ENCODE results near the gene COL4A6. TPM values are rescaled to one million over a fixed set of nuclear protein-coding genes. Genes with fewer than 3 reads are reported as not detected.
A peak's percentile ranks its signal among the peaks of the same experiment; 100 is the strongest.

The COL4A6 gene
- total RNA-seq, 1 donor from 2014 or later: 10.3 TPM

GRCh38 chrX:108221301-108221864, 216.8 kb downstream of the COL4A6 start:
- H3K9me3 ChIP-seq: no peaks in the 10 kb centered on the region
- no peaks in the 10 kb centered on the region for H3K36me3 ChIP-seq
- peaks cover 5% of the 10 kb centered on the region for H3K4me1 ChIP-seq
- no peak for DNase-seq (ENCODE audit: extremely low spot score in 2 of 2)
- no peak overlapping the region for H3K4me3 ChIP-seq
- peak overlapping the region; percentile 54 for H3K27ac ChIP-seq
- intact Hi-C loops (cut with DNase I): no loop called here
- H3K27me3 ChIP-seq: no peaks in the 10 kb centered on the region
- TF ChIP-seq POLR2AphosphoS5 (IDR thresholded peaks at IDR 0.05; ENCODE audit: insufficient read depth in 1 of 2, low read depth in 1 of 2) (peak; percentile 41 to 46), CTCF (IDR thresholded peaks at IDR 0.05) (no peak), POLR2A (IDR thresholded peaks at IDR 0.05) (no peak)

- no peaks in the 10 kb centered on the region for H3K27me3 ChIP-seq
- H3K4me3 ChIP-seq: no peak overlapping the region
- intact Hi-C loops (cut with DNase I): no loop called here
- no peak for TF ChIP-seq POLR2AphosphoS5 (IDR thresholded peaks at IDR 0.05; ENCODE audit: insufficient read depth in 1 of 2, low read depth in 1 of 2)
- TF ChIP-seq CTCF (IDR thresholded peaks at IDR 0.05): no peak
- TF ChIP-seq POLR2A (IDR thresholded peaks at IDR 0.05): no peak
- DNase-seq (ENCODE audit: extremely low spot score in 2 of 2): no peak
- no peaks in the 10 kb centered on the region for H3K9me3 ChIP-seq
- peaks cover 5% of the 10 kb centered on the region for H3K4me1 ChIP-seq
- H3K36me3 ChIP-seq: no peaks in the 10 kb centered on the region
- peak overlapping the region; percentile 50 for H3K27ac ChIP-seq
Measured at GRCh38 chrX:108219949-108220601, 218.1 kb downstream of the COL4A6 start.

GRCh38 chrX:108217876-108218275, 220.3 kb downstream of the COL4A6 start:
- Histone ChIP-seq H3K9me3 (no peaks in the 10 kb centered on the region), H3K27ac (peak overlapping the region; percentile 56), H3K36me3 (no peaks in the 10 kb centered on the region), H3K4me1 (peaks cover 5% of the 10 kb centered on the region), H3K27me3 (no peaks in the 10 kb centered on the region), H3K4me3 (no peak overlapping the region)
- intact Hi-C loops (cut with DNase I): no loop called here
- TF ChIP-seq CTCF (IDR thresholded peaks at IDR 0.05) (no peak), POLR2A (IDR thresholded peaks at IDR 0.05) (no peak), POLR2AphosphoS5 (IDR thresholded peaks at IDR 0.05; ENCODE audit: insufficient read depth in 1 of 2, low read depth in 1 of 2) (no peak)
- DNase-seq (ENCODE audit: extremely low spot score in 2 of 2): no peak

GRCh38 chrX:108216919-108217571, 221.2 kb downstream of the COL4A6 start:
- Histone ChIP-seq H3K27me3 (no peaks in the 10 kb centered on the region), H3K27ac (peak overlapping the region; percentile 56), H3K4me3 (no peak overlapping the region), H3K9me3 (no peaks in the 10 kb centered on the region), H3K4me1 (peaks cover 5% of the 10 kb centered on the region), H3K36me3 (no peaks in the 10 kb centered on the region)
- intact Hi-C loops (cut with DNase I): no loop called here
- no peak for TF ChIP-seq CTCF (IDR thresholded peaks at IDR 0.05)
- TF ChIP-seq POLR2AphosphoS5 (IDR thresholded peaks at IDR 0.05; ENCODE audit: insufficient read depth in 1 of 2, low read depth in 1 of 2): no peak
- no peak for TF ChIP-seq POLR2A (IDR thresholded peaks at IDR 0.05)
- no peak for DNase-seq (ENCODE audit: extremely low spot score in 2 of 2)

GRCh38 chrX:108216405-108216804, 221.8 kb downstream of the COL4A6 start:
- Histone ChIP-seq H3K9me3 (no peaks in the 10 kb centered on the region), H3K27me3 (no peaks in the 10 kb centered on the region), H3K4me1 (peaks cover 5% of the 10 kb centered on the region), H3K36me3 (no peaks in the 10 kb centered on the region), H3K27ac (peak overlapping the region; percentile 48), H3K4me3 (no peak overlapping the region)
- intact Hi-C loops (cut with DNase I): no loop called here
- TF ChIP-seq POLR2A (IDR thresholded peaks at IDR 0.05): no peak
- no peak for TF ChIP-seq POLR2AphosphoS5 (IDR thresholded peaks at IDR 0.05; ENCODE audit: insufficient read depth in 1 of 2, low read depth in 1 of 2)
- TF ChIP-seq CTCF (IDR thresholded peaks at IDR 0.05): no peak
- DNase-seq (ENCODE audit: extremely low spot score in 2 of 2): no peak

All from vagina (tissue), 2 donors.